Prostate gland (tissue), 2 donors: Measurements from ENCODE around the gene MCU. TPM values are rescaled to one million over a fixed set of nuclear protein-coding genes. Genes with fewer than 3 reads are reported as not detected.
"Not testable (repeated sequence)": the region's sequence is repeated elsewhere in the genome, so short reads cannot be mapped to it uniquely, and the experiment has no call there.

Experiments
- DNase-seq: peaks from one replicate; pipeline ENCODE4 v3.0.0-alpha.2; 2019; ENCODE audit warnings: low spot score
- H3K27ac ChIP-seq, 2 donors: fragments of 200-600 bp; sonication (generic); 2 replicates each; pipeline ENCODE4 v1.5.1; 2017 to 2019
- H3K27me3 ChIP-seq: fragments of 200-600 bp; sonication (generic); replicated peaks from 2 replicates; pipeline ENCODE4 v1.5.1; 2019; ENCODE audit not compliant: insufficient read depth
- H3K36me3 ChIP-seq, 2 donors: fragments of 200-600 bp; sonication (generic); 1 replicate in 1 of 2; 2 replicates in 1 of 2; pipeline versions ENCODE4 v1.5.1 to v1.8.1; 2017 to 2019
- H3K4me1 ChIP-seq: fragments of 200-600 bp; sonication (generic); replicated peaks from 2 replicates; pipeline ENCODE4 v1.5.1; 2019
- H3K4me3 ChIP-seq, 2 donors: fragments of 200-600 bp; sonication (generic); 2 replicates each; pipeline ENCODE4 v1.5.1; 2017 to 2019
- H3K9me3 ChIP-seq: fragments of 200-600 bp; sonication (generic); 2 replicates; pipeline ENCODE4 v1.5.1; 2017
- CTCF ChIP-seq, 4 experiments: fragments of 200-600 bp in 2 of 4; fragments of 450-650 bp in 2 of 4; sonication (generic) in 2 of 4; IDR thresholded peaks; 1 replicate in 3 of 4; 2 replicates in 1 of 4; pipeline ENCODE4 v1.5.1; 2016 to 2019; ENCODE audit warnings: antibody characterized with exemption in 4 of 4, mild to moderate bottlenecking in 2 of 4, moderate library complexity in 2 of 4
- POLR2A ChIP-seq: fragments of 450-650 bp; IDR thresholded peaks from one replicate; pipeline ENCODE4 v1.6.1; 2016; ENCODE audit warnings: antibody characterized with exemption, mild to moderate bottlenecking
- POLR2AphosphoS5 ChIP-seq: sonication (generic); formaldehyde crosslinking; IDR thresholded peaks from one replicate; pipeline ENCODE4 v1.6.1; 2017; ENCODE audit warnings: antibody characterized with exemption
- WGBS: methylation state at CpG from one replicate; pipeline ENCODE4 v1.1.5; 2018; 5-methylcytosine and 5-hydroxymethylcytosine counted together
- intact Hi-C: fragments of 100-400 bp; cut with DNase I; formaldehyde crosslinking; loops from one replicate; pipeline ENCODE4 v1.14.2; 2022
- total RNA-seq, 2 donors: library from RNA; depleted of rRNA; stranded (reverse); fragments of >200 nt; gene quantifications; one replicate each; pipeline ENCODE4 v1.1.0, GENCODE V29; 2016

The MCU gene, protein sequence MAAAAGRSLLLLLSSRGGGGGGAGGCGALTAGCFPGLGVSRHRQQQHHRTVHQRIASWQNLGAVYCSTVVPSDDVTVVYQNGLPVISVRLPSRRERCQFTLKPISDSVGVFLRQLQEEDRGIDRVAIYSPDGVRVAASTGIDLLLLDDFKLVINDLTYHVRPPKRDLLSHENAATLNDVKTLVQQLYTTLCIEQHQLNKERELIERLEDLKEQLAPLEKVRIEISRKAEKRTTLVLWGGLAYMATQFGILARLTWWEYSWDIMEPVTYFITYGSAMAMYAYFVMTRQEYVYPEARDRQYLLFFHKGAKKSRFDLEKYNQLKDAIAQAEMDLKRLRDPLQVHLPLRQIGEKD
- total RNA-seq = 10 to 100 TPM; 11.0 to 24.2 TPM

GRCh38 chr10:72691863-72692743 is at the start of gene MCU:
MCU (plus strand) TSS chr10:72692143; CDS start chr10:72692152, 9 bp downstream.
- Histone ChIP-seq H3K9me3 (no peaks in the 10 kb centered on the region), H3K36me3 (no peaks in the 10 kb centered on the region), H3K4me3 (peak within 1 kb of the TSS; percentile 78 to 81), H3K27me3 (no peaks in the 10 kb centered on the region), H3K4me1 (peaks cover 6% of the 10 kb centered on the region), H3K27ac (peak within 1 kb of the TSS; percentile 87 to 91)
- DNase-seq = peak; percentile 97
- under 1% methylated on average over 28 of the region's 83 CpGs for WGBS
- intact Hi-C loops = loop anchor here (5.0 kb wide), 2 partner anchors 65 to 335 kb away; partner anchors contain the start of gene MICU1
- TF ChIP-seq CTCF (IDR thresholded peaks at IDR 0.05) = peak in 1 of 4 experiments; percentile 8
- TF ChIP-seq POLR2A = peak; percentile 94
- TF ChIP-seq POLR2AphosphoS5 = peak; percentile 95

DNA sequence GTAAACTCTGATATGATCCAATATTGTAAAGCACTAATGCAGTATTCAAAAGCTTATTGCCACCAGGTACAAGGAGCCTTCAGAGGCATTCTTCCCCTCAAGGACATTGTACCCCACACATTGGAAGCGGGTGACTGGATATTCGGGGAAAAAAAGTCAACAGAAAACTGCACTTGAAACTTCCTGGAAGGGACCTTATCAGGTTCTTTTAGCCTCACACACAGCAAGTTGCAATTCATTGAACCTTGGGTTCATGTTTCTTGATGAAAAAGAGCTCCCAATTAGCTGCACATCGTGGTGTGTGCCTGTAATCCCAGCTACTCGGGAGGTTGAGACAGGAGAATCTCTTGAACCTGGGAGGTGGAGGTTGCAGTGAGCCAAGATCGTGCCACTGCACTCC is 49.6 kb upstream of the MCU start:
- Histone ChIP-seq H3K27ac (no peak overlapping the region), H3K27me3 (no peaks in the 10 kb centered on the region), H3K9me3 (no peaks in the 10 kb centered on the region), H3K36me3 (no peaks in the 10 kb centered on the region), H3K4me1 (no peaks in the 10 kb centered on the region), H3K4me3 (no peak overlapping the region)
- intact Hi-C loops = no loop called here
- no peak for DNase-seq
- TF ChIP-seq POLR2A = no peak
- no peak for TF ChIP-seq CTCF (IDR thresholded peaks at IDR 0.05)
- TF ChIP-seq POLR2AphosphoS5 = no peak
- 89% methylated on average over 5 of the region's 5 CpGs for WGBS

GRCh38 chr10:72645263-72645858 is 46.6 kb upstream of the MCU start:
- H3K27ac ChIP-seq = no peak overlapping the region
- TF ChIP-seq CTCF (IDR thresholded peaks at IDR 0.05) = no peak
- DNase-seq = no peak
- no peaks in the 10 kb centered on the region for H3K4me1 ChIP-seq
- no peaks in the 10 kb centered on the region for H3K9me3 ChIP-seq
- H3K36me3 ChIP-seq = no peaks in the 10 kb centered on the region
- 81% methylated on average over 2 of the region's 2 CpGs for WGBS
- H3K27me3 ChIP-seq = no peaks in the 10 kb centered on the region
- H3K4me3 ChIP-seq = no peak overlapping the region
- intact Hi-C loops = no loop called here

DNA sequence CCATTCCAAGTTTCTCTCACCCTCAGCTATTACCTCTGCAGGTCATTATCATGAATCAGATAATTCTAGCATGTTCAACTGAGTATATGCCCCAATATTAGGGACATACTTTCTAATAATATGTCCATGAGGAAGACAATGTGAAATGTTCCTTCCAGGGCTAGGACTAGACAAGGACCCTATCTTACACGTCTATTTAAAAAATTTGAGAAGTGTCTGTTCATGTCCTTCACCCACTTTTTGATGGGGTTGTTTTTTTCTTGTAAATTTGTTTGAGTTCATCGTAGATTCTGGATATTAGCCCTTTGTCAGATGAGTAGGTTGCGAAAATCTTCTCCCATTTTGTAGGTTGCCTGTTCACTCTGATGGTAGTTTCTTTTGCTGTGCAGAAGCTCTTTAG is 45.0 kb upstream of the MCU start:
- H3K4me1 ChIP-seq, intact Hi-C loops, H3K36me3 ChIP-seq, H3K27me3 ChIP-seq, H3K27ac ChIP-seq, DNase-seq, H3K9me3 ChIP-seq, H3K4me3 ChIP-seq: not testable (repeated sequence)
- 89% methylated on average over 3 of the region's 3 CpGs for WGBS

- no peak for DNase-seq
- H3K36me3 ChIP-seq = no peaks in the 10 kb centered on the region
- no peak for TF ChIP-seq CTCF (IDR thresholded peaks at IDR 0.05)
- TF ChIP-seq POLR2A = no peak
- TF ChIP-seq POLR2AphosphoS5 = no peak
- H3K9me3 ChIP-seq = no peaks in the 10 kb centered on the region
- 97% methylated on average over 1 of the region's 1 CpG for WGBS
- no peaks in the 10 kb centered on the region for H3K27me3 ChIP-seq
- no peak overlapping the region for H3K4me3 ChIP-seq
- intact Hi-C loops = no loop called here
- H3K27ac ChIP-seq = no peak overlapping the region
- H3K4me1 ChIP-seq = no peaks in the 10 kb centered on the region
Measured at GRCh38 chr10:72648301-72648700, 43.6 kb upstream of the MCU start.
